Ascending aorta (tissue), 2 donors: ENCODE results near the gene NUBP2. TPM values are rescaled to one million over a fixed set of nuclear protein-coding genes. Genes with fewer than 3 reads are reported as not detected.

Experiments
- DNase-seq, 2 donors: peaks; one replicate each; pipeline ENCODE4 v3.0.0-alpha.2; 2019; ENCODE audit warnings: low spot score in 2 of 2
- H3K27ac ChIP-seq, 2 donors: fragments of 200-600 bp; sonication (generic); one replicate each; pipeline ENCODE4 v1.5.1; 2016 to 2017; ENCODE audit warnings: mild to moderate bottlenecking in 1 of 2
- H3K27me3 ChIP-seq: fragments of 200-600 bp; sonication (generic); one replicate; pipeline ENCODE4 v1.5.1; 2017
- H3K36me3 ChIP-seq, 2 donors: fragments of 200-600 bp; sonication (generic); one replicate each; pipeline ENCODE4 v1.5.1; 2016
- H3K4me1 ChIP-seq, 2 donors: fragments of 200-600 bp; sonication (generic); one replicate each; pipeline ENCODE4 v1.5.1; 2016 to 2017; ENCODE audit warnings: mild to moderate bottlenecking in 1 of 2
- H3K4me3 ChIP-seq, 2 donors: fragments of 200-600 bp; sonication (generic); one replicate each; pipeline ENCODE4 v1.5.1; 2016 to 2017; ENCODE audit warnings: mild to moderate bottlenecking in 1 of 2
- H3K9me3 ChIP-seq, 2 donors: fragments of 200-600 bp; sonication (generic); one replicate each; pipeline ENCODE4 v1.5.1; 2016
- intact Hi-C: fragments of 100-400 bp; cut with DNase I; formaldehyde crosslinking; loops from one replicate; pipeline ENCODE4 v1.15.1; 2023
- total RNA-seq: library from RNA; depleted of rRNA; stranded (reverse); fragments of >200 nt; gene quantifications from one replicate; pipeline ENCODE4 v1.1.0, GENCODE V29; 2016
- TF ChIP-seq, protein P1 (sequence below), 3 experiments: fragments of 200-600 bp in 2 of 3; fragments of 450-650 bp in 1 of 3; sonication (generic) in 2 of 3; IDR thresholded peaks; one replicate each; pipeline ENCODE4 v1.5.1; 2016 to 2019; ENCODE audit warnings: antibody characterized with exemption in 3 of 3, mild to moderate bottlenecking in 1 of 3, moderate library complexity in 1 of 3

The NUBP2 gene
- total RNA-seq, 1 donor from 2014 or later: 182 TPM

DNA sequence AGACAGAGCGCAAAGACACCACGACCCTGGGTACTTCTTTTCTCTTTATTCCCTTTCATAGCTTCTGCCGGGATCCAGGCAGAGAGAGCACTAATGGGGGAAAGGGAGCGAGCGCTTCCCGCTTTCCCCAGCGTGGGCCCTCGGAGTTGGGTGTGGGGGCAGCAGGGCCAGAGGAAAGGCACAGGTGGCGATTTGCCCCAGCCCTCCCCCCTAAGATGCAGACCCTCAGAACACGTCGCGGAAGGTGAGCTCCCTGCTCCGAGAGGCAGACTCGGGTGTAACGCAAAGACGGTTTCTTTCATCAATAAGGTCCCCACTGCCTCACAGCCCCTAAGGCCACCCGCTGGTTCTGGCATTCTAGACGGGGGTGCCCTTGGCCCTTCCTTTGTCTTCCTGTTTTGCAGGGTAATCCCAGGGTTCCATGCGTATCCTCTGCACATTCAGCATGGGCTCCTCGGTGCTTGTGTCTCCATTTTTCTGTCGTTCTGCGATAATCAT is 10.8 kb upstream of the NUBP2 start:
- intact Hi-C loops: loop anchor here (2.0 to 5.0 kb wide), 2 partner anchors 55 to 95 kb away; partner anchors contain the start of genes FAHD1, HAGH and JPT2
- DNase-seq: no peak
- H3K4me3 ChIP-seq: peak overlapping the region; percentile 98 to 99
- H3K36me3 ChIP-seq: peaks cover 26 to 44% of the 10 kb centered on the region in 2 donors
- peaks cover 19 to 28% of the 10 kb centered on the region in 2 donors for H3K4me1 ChIP-seq
- TF ChIP-seq, protein P1, sequence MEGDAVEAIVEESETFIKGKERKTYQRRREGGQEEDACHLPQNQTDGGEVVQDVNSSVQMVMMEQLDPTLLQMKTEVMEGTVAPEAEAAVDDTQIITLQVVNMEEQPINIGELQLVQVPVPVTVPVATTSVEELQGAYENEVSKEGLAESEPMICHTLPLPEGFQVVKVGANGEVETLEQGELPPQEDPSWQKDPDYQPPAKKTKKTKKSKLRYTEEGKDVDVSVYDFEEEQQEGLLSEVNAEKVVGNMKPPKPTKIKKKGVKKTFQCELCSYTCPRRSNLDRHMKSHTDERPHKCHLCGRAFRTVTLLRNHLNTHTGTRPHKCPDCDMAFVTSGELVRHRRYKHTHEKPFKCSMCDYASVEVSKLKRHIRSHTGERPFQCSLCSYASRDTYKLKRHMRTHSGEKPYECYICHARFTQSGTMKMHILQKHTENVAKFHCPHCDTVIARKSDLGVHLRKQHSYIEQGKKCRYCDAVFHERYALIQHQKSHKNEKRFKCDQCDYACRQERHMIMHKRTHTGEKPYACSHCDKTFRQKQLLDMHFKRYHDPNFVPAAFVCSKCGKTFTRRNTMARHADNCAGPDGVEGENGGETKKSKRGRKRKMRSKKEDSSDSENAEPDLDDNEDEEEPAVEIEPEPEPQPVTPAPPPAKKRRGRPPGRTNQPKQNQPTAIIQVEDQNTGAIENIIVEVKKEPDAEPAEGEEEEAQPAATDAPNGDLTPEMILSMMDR (IDR thresholded peaks at IDR 0.05): no peak
- peak overlapping the region; percentile 86 to 95 for H3K27ac ChIP-seq
- no peaks in the 10 kb centered on the region for H3K9me3 ChIP-seq
- H3K27me3 ChIP-seq: no peaks in the 10 kb centered on the region

DNA sequence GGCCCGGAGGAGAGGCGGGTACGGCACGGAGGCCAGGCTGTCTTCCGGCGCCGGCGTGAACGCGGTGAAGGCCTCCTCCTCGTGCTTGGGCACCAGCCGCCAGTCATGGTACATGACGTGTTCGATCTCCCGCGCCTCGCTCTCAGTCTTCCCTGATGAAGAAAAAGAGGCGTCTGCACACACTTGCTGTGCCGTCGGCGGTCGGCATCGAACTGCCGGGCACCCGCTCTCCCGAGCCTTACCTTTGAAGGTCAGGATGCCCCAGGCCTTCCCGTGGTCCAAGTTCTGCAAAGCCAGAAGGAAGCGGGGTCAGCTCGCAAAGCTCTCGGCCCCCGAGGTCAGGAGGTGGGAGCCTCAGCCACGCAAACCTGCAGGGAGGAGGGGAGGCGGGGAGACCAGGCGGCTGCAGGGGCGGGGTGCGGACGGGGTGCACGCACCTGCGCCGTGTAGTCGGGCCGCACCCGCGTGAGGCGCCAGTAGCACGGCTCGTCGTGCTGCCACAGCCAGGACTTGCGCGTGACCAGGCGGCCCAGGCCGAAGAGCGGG is 10.3 kb upstream of the NUBP2 start, which contains the start of gene EME2:
Gene EME2, plus strand, starts transcription at position 449 of the 546 bp plus-strand sequence. CDS start 418 bp downstream, outside the sequence.
- Histone ChIP-seq H3K4me1 (peaks cover 19 to 28% of the 10 kb centered on the region in 2 donors), H3K27me3 (no peaks in the 10 kb centered on the region), H3K27ac (peak within 1 kb of the TSS; percentile 95), H3K4me3 (peak within 1 kb of the TSS; percentile 98 to 99), H3K9me3 (no peaks in the 10 kb centered on the region), H3K36me3 (peaks cover 26 to 44% of the 10 kb centered on the region in 2 donors)
- TF ChIP-seq, protein P1 (IDR thresholded peaks at IDR 0.05): no peak
- intact Hi-C loops: loop anchor here (2.0 to 5.0 kb wide), 2 partner anchors 54 to 95 kb away; partner anchors contain the start of genes FAHD1, HAGH and JPT2
- DNase-seq: no peak

DNA sequence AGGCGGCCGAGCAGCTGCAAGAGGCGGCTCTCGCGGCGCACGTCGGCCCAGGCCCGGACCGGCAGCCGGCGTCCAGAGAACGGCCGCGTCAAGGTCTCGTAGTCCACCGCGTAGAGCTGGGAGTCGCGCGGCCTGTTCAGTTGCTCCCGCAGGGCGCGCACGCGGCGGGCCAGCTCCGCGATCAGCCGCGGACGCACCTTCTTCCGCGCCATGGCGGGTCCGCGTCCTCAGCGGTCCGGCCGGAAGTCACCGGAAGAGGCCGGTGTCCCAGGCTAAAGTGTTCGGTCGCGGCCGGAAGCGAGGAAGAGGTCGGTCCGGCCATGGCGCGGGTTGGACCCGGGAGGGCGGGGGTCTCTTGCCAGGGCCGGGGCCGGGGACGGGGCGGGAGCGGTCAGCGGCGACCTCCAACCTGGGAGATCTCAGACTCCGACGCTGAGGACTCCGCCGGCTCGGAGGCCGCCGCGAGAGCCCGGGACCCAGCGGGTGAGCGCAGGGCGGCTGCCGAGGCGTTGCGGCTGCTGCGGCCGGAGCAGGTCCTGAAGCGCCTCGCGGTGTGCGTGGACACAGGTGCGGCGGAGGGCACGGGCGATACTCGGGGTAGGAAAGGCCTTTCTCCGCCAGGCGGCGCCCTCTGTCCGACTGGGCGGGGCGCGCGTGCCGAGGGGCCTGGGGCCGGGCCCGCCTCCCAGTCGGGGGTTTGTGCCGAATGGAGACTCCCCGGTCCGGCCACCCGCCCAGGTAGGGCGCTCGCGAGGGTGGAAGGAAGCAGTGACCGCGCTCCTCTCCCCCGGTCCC is 9.7 kb upstream of the NUBP2 start, which contains the start of gene MRPS34:
Gene MRPS34, minus strand, starts transcription at position 227 of the 795 bp plus-strand sequence. Its CDS starts 15 bp downstream, at position 212.
- peaks cover 26 to 44% of the 10 kb centered on the region in 2 donors for H3K36me3 ChIP-seq
- H3K27ac ChIP-seq: peak within 1 kb of the TSS; percentile 95
- intact Hi-C loops: loop anchor here (1.0 to 5.0 kb wide), 3 partner anchors 9 to 96 kb away; partner anchors contain the start of genes FAHD1, HAGH, JPT2 and NUBP2
- peaks cover 19 to 28% of the 10 kb centered on the region in 2 donors for H3K4me1 ChIP-seq
- no peaks in the 10 kb centered on the region for H3K9me3 ChIP-seq
- H3K27me3 ChIP-seq: no peaks in the 10 kb centered on the region
- TF ChIP-seq, protein P1 (IDR thresholded peaks at IDR 0.05): peak; percentile 68 to 82 (median 75)
- peak within 1 kb of the TSS; percentile 98 to 99 for H3K4me3 ChIP-seq
- peak in 1 of 2 donors; percentile 88 for DNase-seq

DNA sequence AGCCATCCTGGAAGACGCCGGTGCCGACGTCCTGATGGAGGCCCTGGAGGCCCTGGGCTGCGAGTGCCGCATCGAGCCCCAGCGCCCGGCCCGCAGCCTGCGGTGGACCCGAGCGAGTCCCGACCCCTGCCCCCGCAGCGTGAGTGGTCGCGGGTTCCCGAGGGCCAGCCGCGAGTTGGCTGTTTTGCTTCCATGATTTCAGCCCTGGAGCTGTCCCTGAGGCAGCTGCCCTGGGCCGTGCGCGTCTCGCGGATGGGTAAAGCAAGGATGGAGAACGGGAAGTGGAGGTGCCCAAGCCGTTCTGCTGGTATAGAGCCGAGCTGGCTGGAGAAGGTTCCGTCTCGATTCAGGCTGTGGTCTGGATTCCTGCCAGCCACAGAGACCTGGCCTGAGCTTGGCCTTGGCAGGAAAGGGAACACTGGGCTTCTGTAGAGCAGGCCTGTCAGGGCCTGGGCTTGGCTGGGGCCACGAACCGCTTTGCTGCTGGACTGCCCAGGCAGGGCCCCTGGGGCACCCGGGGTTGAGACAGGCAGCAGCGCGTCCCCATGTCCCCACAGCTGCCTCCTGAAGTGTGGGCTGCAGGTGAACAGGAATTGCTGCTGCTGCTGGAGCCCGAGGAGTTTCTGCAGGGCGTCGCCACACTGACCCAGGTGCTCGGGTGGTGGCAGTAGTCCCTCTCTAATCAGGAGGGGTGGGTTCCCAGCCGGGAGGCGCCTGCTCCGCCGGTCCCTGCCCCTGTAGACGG is 8.9 kb upstream of the NUBP2 start:
- TF ChIP-seq, protein P1 (IDR thresholded peaks at IDR 0.05): no peak
- Histone ChIP-seq H3K4me3 (peak overlapping the region; percentile 98 to 99), H3K27me3 (no peaks in the 10 kb centered on the region), H3K27ac (peak overlapping the region; percentile 95), H3K9me3 (no peaks in the 10 kb centered on the region), H3K36me3 (peaks cover 30 to 43% of the 10 kb centered on the region in 2 donors), H3K4me1 (peaks cover 19 to 28% of the 10 kb centered on the region in 2 donors)
- intact Hi-C loops: loop anchor here (1.0 to 5.0 kb wide), 3 partner anchors 8 to 97 kb away; partner anchors contain the start of genes FAHD1, HAGH, JPT2 and NUBP2
- no peak for DNase-seq

DNA sequence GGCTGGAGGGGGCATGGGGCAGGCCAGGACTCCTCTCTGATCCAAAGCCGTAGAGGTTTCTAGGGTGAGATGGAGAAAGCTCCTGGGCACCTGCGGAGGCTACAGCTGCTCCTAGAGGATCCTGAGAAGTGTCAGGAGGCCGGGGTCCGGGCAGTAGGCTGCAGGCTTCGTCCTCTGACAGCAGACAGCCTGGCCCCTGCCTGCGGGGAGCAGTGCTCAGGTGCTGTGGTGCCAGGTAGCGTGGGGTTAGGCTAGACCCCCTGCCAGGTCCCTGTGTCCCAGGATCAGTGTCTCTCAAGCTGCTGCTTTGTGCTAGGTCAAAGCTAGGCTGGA is 8.3 kb upstream of the NUBP2 start:
- TF ChIP-seq, protein P1 (IDR thresholded peaks at IDR 0.05): no peak
- Histone ChIP-seq H3K4me3 (peak overlapping the region; percentile 98 to 99), H3K36me3 (peaks cover 33 to 42% of the 10 kb centered on the region in 2 donors), H3K27ac (peak overlapping the region; percentile 95), H3K9me3 (no peaks in the 10 kb centered on the region), H3K27me3 (no peaks in the 10 kb centered on the region), H3K4me1 (peaks cover 19 to 28% of the 10 kb centered on the region in 2 donors)
- intact Hi-C loops: loop anchor here (5.0 kb wide), 1 partner anchor 97 kb away; the partner anchor contains the start of gene JPT2
- no peak for DNase-seq
